HG02884 (cell line): ENCODE measurements around the gene DHX8.

Experiments used
- ATAC-seq: cut with Tn5 transposase; IDR thresholded peaks from one replicate; pipeline ENCODE4 v1.9.1; 2021; ENCODE audit warnings: mild to moderate bottlenecking, moderate library complexity; ENCODE audit not compliant: unreplicated experiment

The DHX8 gene

DNA sequence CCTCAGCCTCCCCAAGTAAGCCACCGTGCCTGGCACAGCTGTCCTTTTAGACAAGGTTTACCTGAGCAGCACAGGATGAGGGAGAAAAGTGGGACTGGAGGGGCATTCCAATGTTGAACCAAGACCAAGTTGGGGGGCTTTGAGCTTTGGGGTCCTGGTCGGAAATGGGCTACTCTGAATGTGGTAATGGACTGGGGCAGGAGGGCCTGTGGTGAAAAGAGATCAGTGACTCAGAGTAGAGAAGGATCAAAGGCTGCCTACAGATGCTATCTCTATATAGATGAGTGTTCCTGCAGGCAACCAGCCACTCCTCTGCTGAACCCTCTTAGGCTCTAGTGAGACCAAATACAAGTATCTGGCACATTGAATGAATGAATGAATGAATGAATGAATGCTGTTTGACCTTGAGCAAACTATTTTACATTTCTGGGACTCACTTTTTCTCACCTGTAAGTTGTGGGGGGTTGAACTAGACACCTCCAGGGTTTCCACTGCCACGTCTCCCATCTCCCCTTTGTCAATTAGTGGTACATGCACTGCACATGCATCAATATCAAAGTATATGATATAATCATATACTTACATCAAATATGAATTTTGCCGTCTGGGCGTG lies 88.7 kb downstream of the DHX8 start:
- no peak for ATAC-seq

DNA sequence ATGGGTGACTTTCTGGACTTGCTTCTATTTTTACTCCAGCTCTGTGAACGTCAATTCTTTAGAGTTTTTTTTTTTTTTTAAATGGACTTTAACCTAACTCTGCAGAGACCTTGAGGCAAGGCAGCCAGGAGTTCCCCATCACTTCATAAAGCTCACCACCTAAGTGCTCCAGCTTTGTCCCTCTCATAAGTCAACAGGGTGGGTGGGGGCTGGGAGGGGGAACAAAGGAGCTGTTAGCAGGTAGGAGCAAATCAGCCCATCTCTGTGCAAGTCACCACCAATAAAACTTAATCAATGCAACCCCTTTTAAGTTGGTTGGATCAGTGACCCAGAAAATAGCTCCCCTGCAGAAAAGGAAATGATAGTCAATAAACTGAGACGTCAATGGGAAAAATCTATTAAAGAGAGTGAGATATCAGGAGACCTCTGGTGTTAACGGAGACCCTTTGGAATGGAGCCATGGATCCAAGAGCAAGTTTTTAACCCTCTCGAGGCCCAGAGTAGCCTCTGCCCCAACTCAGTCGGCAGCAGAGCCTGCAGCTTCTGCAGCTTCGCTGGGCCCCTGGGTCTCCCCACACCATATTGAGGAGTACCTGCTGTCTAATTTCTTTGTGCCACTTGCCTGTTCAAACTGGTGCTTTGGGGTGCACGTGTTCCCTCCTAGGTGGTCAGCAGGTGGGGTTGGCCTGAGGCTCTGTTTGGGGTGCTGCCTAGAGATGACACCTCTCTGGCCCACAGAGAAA lies 90.0 kb downstream of the DHX8 start:
- ATAC-seq: no peak

DNA sequence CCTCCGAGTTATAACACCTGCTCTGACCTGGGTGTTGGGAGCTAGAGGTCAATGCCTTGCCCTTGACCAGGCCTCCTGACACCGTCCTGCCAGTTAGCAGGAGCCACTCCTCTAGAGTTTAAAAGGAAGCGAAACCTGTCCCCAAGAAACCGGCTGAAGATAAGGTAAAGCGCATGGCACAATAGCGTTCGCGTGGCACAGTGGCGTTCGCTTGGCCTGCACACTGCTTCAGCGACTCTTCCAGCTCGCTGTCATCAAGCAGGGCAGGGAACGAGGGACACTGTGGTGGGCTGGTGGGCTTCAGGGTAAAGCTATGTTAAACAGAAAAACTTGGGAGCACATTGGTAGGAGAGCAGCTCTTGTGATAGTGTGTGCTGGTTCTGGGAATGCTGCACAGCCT lies 90.6 kb downstream of the DHX8 start:
- ATAC-seq: no peak

GRCh38 chr17:43574896-43575525 lies 91.2 kb downstream of the DHX8 start:
- no peak for ATAC-seq
